Femur (tissue), 1 donor: ENCODE data around the gene SPOCK1.
"Not testable (repeated sequence)": the region's sequence is repeated elsewhere in the genome, so short reads cannot be mapped to it uniquely, and the experiment has no call there.

Experiments used
- DNase-seq: peaks from one replicate; pipeline ENCODE4 v3.0.0-alpha.2; 2017

Gene SPOCK1

GRCh38 chr5:137498736-137499505 is at the start of gene SPOCK1:
SPOCK1 (minus strand) TSS chr5:137499326.
- DNase-seq = peak; percentile 78

GRCh38 chr5:137545956-137546355 is 46.8 kb upstream of the SPOCK1 start:
- no peak for DNase-seq

- not testable (repeated sequence) for DNase-seq
Measured at GRCh38 chr5:137535449-137535848, 36.3 kb upstream of the SPOCK1 start.

DNA sequence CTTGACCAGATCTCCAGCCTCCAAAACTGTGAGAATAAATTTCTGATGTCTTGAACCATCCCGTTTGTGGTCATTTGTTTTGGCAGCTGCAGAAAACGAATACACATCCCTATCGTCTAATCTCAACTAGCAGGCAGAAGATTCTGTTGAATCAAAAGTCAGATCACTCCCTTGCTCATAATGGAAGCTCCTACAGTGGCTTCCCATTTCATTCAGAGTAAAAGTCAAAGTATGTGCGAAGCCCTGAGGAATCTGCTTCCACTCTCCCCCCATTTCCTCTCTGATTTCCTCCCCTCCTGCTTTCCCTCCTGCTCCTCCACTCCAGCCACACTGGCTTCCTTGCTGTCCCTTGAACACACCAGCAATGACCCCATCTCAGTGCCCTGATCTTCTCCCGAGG is 34.8 kb upstream of the SPOCK1 start:
- DNase-seq = no peak

DNA sequence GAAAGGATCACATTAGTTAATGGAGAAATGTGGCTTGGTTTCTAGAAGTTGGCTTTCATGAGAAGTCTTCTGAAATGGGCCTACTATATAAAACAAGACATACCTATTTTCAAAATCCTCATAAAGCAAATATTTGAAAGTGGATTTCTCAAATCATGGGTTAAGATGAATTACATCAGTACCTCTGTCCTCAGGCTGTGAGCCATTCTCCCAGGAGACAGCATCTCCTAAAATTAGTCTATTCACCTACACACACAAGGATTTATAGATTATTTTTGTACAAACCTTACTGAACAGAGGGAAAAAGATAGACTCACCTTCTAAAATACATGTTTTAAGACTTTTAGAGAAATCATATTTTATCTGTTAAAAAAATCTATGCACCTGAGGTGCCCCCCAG is 32.1 kb upstream of the SPOCK1 start:
- DNase-seq = no peak

- no peak for DNase-seq
Measured at GRCh38 chr5:137521246-137521645, 22.1 kb upstream of the SPOCK1 start.

- no peak for DNase-seq
Measured at GRCh38 chr5:137516961-137517360, 17.8 kb upstream of the SPOCK1 start.

- no peak for DNase-seq
Measured at GRCh38 chr5:137516251-137516797, 17.2 kb upstream of the SPOCK1 start.

DNA sequence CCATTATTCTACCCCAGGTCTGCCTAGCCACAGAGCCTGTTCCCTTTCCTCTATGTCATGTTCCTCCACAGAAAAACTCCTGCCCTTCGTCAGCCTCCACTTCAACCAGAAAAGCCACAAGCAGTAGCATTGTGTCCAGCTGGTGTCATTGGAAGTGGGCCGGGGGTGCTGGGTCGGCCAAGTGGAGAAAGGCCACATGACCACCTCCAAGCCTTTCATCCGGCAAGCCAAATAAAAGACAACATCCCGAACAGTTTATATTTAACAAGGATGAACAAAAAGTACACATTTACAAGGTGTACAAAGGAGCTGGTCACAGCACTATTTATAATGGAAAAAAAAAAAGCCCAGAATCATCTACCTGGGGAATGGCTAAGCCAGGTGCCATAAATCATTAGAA is 16.1 kb upstream of the SPOCK1 start:
- no peak for DNase-seq

DNA sequence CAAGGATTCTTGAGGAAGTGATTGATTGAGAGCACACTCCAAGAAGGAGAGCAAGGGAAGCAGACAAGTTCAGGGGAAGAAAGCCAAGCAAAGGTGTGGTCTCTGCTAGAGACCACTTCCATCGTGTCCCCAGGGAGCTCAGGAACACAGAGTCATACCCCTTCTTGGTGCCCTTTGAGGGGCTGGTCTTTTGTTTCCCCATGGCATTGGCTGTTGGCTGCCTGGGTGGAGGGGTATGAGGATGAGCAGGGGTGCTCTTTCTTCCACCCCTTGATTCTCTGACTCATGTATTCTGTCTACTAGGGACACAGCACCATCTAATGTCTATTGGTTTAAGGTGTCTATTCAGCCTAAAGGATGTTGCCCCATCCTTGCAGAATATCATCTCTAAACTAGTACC is 11.5 kb upstream of the SPOCK1 start:
- DNase-seq = no peak

DNA sequence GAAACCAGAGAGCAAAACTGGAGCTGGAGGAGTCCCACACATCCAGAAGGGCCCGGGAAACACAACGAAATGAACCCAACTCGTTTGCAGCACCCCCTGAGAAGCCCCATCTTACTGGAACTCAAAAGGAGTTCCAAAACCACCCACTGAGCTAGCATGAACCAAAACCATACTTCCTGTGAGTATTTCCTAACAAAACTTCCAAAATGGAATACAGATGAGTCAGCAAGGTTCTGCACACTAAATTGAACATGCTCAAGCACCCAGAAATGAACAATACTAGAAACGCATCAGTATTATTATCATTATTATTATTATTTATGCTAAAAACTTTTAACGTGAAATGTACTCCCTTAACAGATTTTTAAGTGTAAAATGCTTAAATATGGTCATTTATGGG is 8.0 kb upstream of the SPOCK1 start:
- DNase-seq = no peak

DNA sequence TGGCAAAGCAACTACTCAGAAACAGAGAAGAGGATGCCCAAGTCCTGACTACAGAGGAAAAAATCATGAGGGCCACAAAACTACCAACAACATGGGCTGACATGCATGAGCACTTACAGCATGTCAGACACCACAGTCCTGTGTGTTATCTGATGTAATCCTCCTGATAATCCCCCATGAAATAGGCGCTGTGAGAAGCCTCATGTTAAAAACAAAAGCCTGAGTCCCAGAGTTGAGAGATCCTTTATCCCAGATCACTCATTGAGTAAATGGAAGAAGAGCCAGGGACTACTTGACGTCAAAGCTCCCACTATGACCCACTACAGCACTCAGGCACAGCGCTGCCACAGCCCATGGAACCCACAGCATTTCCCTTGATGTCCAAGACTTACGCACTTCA is 7.2 kb upstream of the SPOCK1 start:
- DNase-seq = no peak

DNA sequence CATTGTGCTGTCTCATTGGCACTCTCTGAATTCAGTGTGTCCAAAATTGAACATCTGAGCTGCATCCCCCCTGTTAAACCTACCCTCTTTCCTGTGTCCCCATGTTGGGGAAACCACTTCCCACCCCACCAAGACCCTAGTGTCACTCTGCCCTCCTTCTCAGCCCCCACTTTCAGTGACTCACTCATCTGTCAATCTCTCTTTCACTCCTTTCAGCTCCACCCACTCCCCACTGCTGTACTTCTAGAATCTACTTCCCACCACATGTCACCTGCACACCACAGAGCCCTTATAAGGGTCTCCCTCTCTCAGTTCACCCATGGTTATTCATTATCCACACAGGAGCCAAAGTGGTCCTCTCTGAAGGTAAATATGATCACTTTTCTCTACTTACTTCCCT is 5.8 kb upstream of the SPOCK1 start:
- DNase-seq = no peak

GRCh38 chr5:137503456-137503855 is 4.3 kb upstream of the SPOCK1 start:
- no peak for DNase-seq

- no peak for DNase-seq
Measured at GRCh38 chr5:137502632-137503031, 3.5 kb upstream of the SPOCK1 start.

GRCh38 chr5:137501846-137502406 is 2.8 kb upstream of the SPOCK1 start:
- DNase-seq = no peak

DNA sequence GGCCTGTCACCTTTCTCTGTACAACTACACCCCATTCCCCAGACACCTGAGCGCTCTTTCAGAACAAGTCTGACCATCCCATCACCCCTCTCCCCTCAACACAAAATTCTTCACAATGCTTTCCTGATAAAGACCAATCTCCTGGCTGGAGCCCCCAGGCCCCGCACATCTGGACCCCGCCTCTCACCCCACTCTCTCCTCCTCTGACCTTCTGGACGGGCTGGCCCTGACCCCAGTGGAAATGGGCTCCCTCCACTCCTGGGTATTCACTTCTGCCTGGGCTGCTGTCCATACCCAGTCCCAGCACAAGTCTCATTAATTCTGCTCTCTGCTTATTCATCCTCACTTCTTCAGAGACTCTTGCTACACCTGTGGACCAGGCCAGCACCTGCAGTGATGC is 2.1 kb upstream of the SPOCK1 start:
- DNase-seq = no peak

DNA sequence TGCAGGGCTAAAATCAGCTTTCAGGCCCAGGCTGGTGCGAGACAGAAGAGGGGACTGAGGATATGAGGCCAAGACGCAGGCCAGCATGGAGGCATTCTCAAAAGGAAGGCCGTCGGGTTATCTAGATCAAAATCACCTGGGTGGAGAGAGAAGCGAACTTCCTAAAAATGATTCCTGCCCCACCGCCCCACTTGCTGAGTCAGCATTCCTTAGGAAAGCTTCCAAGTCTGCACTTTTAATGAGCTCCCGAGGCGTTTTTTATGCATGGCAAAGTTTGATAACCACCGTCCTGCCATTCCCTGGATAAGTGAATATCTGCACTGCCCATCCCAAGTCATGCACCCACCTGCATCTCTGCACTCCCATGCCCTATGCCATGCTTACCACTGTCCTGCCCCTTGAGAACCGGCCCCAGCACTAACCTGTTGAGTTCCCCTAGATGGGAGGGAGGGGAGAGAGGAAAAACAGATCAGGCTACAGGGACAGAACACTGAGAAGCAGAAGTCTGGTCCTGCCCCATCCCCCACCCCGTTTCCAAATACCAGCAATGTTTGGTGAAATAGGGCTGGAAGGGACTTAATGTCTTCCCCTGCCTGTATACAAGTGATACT is 1.6 kb upstream of the SPOCK1 start:
- no peak for DNase-seq

DNA sequence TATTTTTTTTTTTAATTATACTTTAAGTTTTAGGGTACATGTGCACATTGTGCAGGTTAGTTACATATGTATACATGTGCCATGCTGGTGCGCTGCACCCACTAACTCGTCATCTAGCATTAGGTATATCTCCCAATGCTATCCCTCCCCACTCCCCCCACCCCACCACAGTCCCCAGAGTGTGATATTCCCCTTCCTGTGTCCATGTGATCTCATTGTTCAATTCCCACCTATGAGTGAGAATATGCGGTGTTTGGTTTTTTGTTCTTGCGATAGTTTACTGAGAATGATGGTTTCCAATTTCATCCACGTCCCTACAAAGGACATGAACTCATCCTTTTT is 351 bp upstream of the SPOCK1 start:
- not testable (repeated sequence) for DNase-seq

DNA sequence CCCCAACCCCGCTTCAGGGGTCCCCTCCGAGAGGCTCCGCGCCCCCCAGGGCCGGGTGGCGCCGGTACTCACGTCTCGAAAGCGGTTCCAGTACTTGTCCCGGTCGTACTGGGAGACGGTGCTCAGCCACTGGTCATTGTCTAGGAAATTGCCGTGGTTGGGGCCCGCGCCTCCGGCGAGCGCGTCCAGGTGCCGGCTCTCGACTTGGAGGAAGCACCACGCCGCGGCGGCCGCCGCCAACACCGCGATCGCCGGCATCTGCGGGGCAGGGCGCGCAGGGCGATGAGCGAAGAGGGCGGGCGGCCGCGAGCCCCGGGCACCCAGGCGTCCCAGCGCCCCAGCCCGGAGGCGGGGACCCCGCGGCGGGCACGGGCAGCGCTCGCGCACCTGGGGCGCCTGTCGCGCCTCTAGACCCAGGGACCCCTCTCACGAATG is 808 bp downstream of the SPOCK1 start:
- DNase-seq = no peak

DNA sequence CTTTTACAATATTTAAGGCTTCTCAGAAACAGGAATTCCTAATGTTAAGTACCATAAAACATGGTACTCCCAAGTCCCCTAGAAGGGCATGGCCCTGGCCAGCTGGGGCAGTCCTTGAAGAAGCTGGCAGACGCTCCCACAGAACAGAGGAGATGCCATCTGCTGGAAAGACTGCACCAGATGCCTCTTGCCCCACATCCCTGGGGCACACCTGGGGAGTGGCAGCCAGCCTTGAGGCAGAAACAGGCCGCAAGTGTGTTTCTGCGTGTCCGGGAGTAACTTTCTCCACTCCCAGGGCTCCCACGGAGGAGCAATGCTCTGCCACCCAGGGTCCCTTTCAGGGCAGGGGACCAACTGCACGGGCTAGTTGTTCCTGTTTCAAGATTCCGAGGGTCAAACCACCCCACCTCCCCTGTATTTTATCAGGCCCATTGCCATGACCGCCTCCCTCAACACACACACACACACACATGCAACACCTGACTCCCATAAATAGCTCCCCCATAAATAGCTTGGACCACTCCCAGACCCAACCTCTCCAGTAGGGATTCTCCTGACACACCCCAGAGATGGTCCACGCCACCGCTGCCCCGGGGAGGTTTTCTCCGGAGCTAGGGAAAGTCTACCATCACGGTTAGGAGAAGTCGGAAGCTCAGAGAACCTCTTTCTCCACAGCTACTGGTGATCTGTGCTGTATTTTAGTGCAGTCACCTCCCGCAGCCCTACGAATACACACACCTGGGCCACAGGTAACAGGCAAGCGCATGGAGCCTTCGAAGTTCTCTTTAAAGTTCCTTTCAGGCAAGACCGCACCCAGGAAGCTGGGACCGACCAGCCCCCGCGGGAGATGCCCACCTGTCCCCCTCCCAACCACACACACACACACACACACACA is 1.5 kb downstream of the SPOCK1 start:
- DNase-seq = no peak

GRCh38 chr5:137496919-137497318 is 2.2 kb downstream of the SPOCK1 start:
- DNase-seq = no peak

DNA sequence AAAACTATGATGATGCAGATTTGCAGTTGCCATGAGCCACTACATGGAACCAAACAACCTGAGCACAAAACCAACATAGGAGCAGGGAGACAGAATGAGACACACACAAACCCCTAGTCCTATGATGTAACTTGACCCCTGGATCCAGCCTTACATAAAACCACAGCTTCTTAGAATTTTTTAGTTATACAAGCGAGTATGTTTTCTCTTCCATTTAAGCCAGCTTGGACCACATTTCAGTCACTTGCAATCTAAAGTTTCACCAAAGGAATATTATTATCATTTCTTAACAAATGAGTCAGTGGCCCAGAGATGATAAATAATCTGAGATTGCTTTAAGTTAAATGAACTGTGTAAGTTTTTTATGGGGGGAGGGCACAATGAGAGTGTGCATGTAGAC is 6.8 kb downstream of the SPOCK1 start:
- no peak for DNase-seq
